Endothelial cell of umbilical vein (primary cell): ENCODE measurements around the gene VPS33B. TPM values are rescaled to one million over a fixed set of nuclear protein-coding genes. Genes with fewer than 3 reads are reported as not detected.

Source experiments
- BruUV-seq: library from RNA; stranded (reverse); fragments of 400-500 nt; replicated peaks from 2 replicates; lab custom pipeline; 2021; lab: Mats Ljungman, UMichigan
- CTCF ChIA-PET: fragments of 300-600, 350-600 bp; sonication (Branson Sonifier 250); formaldehyde crosslinking; loops from one replicate; lab custom pipeline; 2021; ENCODE audit warnings: antibody characterized with exemption, inconsistent platforms; lab: Charles Lee
- POLR2A ChIA-PET: fragments of 300-600, 350-600 bp; sonication (Branson Sonifier 250); formaldehyde crosslinking; loops from one replicate; lab custom pipeline; 2021; ENCODE audit warnings: antibody characterized with exemption, inconsistent platforms; lab: Charles Lee
- DNase-seq: peaks from one replicate; pipeline ENCODE4 v3.0.0-alpha.2; 2011; ENCODE audit warnings: low read depth, low spot score
- FAIRE-seq: peaks from 2 replicates; lab custom pipeline; 2011; peaks lifted over from hg19 to GRCh38; lab: Jason Lieb, UNC
- H2AFZ ChIP-seq: 2 replicates; pipeline ENCODE4 v1.6.0; 2012; ENCODE audit warnings: low read depth, low read length, control low read depth, inconsistent platforms
- H3K27ac ChIP-seq: 2 replicates; pipeline ENCODE4 v1.5.1; 2011; ENCODE audit warnings: low read depth, mild to moderate bottlenecking, control low read depth, low read length, moderate library complexity; ENCODE audit not compliant: insufficient read depth
- H3K27me3 ChIP-seq, 2 experiments: 2 replicates each; pipeline versions ENCODE4 v1.6.0 to v1.6.1; 2011; ENCODE audit warnings: low read length in 2 of 2, mixed read lengths in 1 of 2; ENCODE audit not compliant: control insufficient read depth in 2 of 2, insufficient read depth in 2 of 2
- H3K36me3 ChIP-seq, 2 experiments: 2 replicates in 1 of 2; 3 replicates in 1 of 2; pipeline ENCODE4 v1.5.1; 2011; ENCODE audit warnings: low read length in 2 of 2, mild to moderate bottlenecking in 1 of 2, moderate library complexity in 1 of 2; ENCODE audit not compliant: control insufficient read depth in 2 of 2, insufficient read depth in 2 of 2; ENCODE audit errors: extremely low read depth in 1 of 2
- H3K4me1 ChIP-seq: 3 replicates; pipeline ENCODE4 v1.5.1; 2011; ENCODE audit warnings: mild to moderate bottlenecking, low read length; ENCODE audit not compliant: control insufficient read depth, insufficient read depth; ENCODE audit errors: extremely low read depth
- H3K4me2 ChIP-seq: 2 replicates; pipeline ENCODE4 v1.6.1; 2011; ENCODE audit warnings: low read length, control low read depth, mixed read lengths; ENCODE audit not compliant: insufficient read depth
- H3K4me3 ChIP-seq, 3 experiments: fragments of 200-600 bp in 1 of 3; sonication (generic), shearing (Covaris generic) in 1 of 3; replicated peaks in 1 of 3; 2 replicates each; pipeline ENCODE4 v1.5.1; 2011 to 2016; ENCODE audit warnings: control low read depth in 3 of 3, low read length in 3 of 3, mild to moderate bottlenecking in 2 of 3, inconsistent platforms in 1 of 3, low read depth in 1 of 3, moderate library complexity in 1 of 3; ENCODE audit not compliant: insufficient read depth in 1 of 3
- H3K79me2 ChIP-seq: 2 replicates; pipeline ENCODE4 v1.6.0; 2012; ENCODE audit warnings: low read length, inconsistent platforms; ENCODE audit not compliant: control insufficient read depth, insufficient read depth
- H3K9ac ChIP-seq: replicated peaks from 2 replicates; pipeline ENCODE3; 2011; ENCODE audit warnings: low read length, control low read depth; ENCODE audit not compliant: insufficient read depth; ENCODE audit errors: extremely low read depth
- H3K9me1 ChIP-seq: replicated peaks from 3 replicates; pipeline ENCODE4 v1.6.0; 2011; ENCODE audit warnings: mild to moderate bottlenecking, low read length; ENCODE audit not compliant: control insufficient read depth, insufficient read depth; ENCODE audit errors: extremely low read depth
- H3K9me3 ChIP-seq: replicated peaks from 2 replicates; pipeline ENCODE4 v1.5.1; 2012; ENCODE audit warnings: low read length, inconsistent platforms; ENCODE audit not compliant: control insufficient read depth, insufficient read depth
- H4K20me1 ChIP-seq: replicated peaks from 2 replicates; pipeline ENCODE3; 2011; ENCODE audit warnings: mild to moderate bottlenecking, low read length; ENCODE audit not compliant: control insufficient read depth, insufficient read depth; ENCODE audit errors: extremely low read depth
- EZH2 ChIP-seq: IDR thresholded peaks from 2 replicates; pipeline ENCODE4 v1.6.1; 2012; ENCODE audit warnings: borderline replicate concordance, low read depth, mild to moderate bottlenecking, moderate library complexity, low read length, inconsistent platforms; ENCODE audit not compliant: severe bottlenecking
- FOS ChIP-seq: IDR thresholded peaks from 2 replicates; pipeline ENCODE4 v1.6.1; 2011; ENCODE audit warnings: mild to moderate bottlenecking, low read length, moderate library complexity, borderline replicate concordance; ENCODE audit not compliant: insufficient read depth
- GATA2 ChIP-seq: IDR thresholded peaks from 2 replicates; pipeline ENCODE4 v1.7.0; 2011; ENCODE audit warnings: low read depth, mild to moderate bottlenecking, moderate library complexity, mixed read lengths, low read length; ENCODE audit not compliant: insufficient read length, insufficient read depth
- JUN ChIP-seq: IDR thresholded peaks from 2 replicates; pipeline ENCODE4 v1.6.1; 2011; ENCODE audit warnings: borderline replicate concordance, low read depth; ENCODE audit not compliant: insufficient read length, insufficient read depth
- MYC ChIP-seq: IDR thresholded peaks from one replicate; pipeline ENCODE4 v1.6.1; 2011; ENCODE audit warnings: mild to moderate bottlenecking, low read depth, low read length
- POLR2A ChIP-seq: IDR thresholded peaks from 2 replicates; pipeline ENCODE4 v1.6.1; 2012; ENCODE audit warnings: low read depth, mild to moderate bottlenecking, control low read depth, low read length
- POLR2AphosphoS5 ChIP-seq: IDR thresholded peaks from 2 replicates; pipeline ENCODE4 v1.6.1; 2012; ENCODE audit warnings: low read depth, mild to moderate bottlenecking, control low read depth, low read length, moderate library complexity; ENCODE audit not compliant: insufficient read depth
- dilution Hi-C: fragments of 300-500 bp; cut with MboI; formaldehyde crosslinking; loops from one replicate; pipeline ENCODE4 v1.15.0; 2019; ENCODE audit warnings: low sequenced_read_pairs; ENCODE audit not compliant: extremely low pct_ligation_motif_present
- intact Hi-C: fragments of 100-400 bp; cut with micrococcal nuclease; formaldehyde crosslinking; loops from one replicate; pipeline ENCODE4 v1.10.0; 2022
- polyA plus RNA-seq, 4 experiments: library from polyadenylated mRNA; depleted of rRNA in 3 of 4; stranded (reverse) in 3 of 4; unstranded in 1 of 4; fragments of >200 nt; gene quantifications; 2 replicates each; pipeline versions ENCODE4 v1.2.1 to v1.2.3, GENCODE V29; 2011 to 2012; ENCODE audit warnings: missing spikeins in 1 of 4
- total RNA-seq: library from RNA; stranded (reverse); gene quantifications from 2 replicates; pipeline ENCODE4 v1.2.3, GENCODE V29; 2021
- TF ChIP-seq, protein P1 (sequence below): IDR thresholded peaks from 2 replicates; pipeline ENCODE4 v1.6.1; 2011; ENCODE audit not compliant: insufficient read depth, insufficient read length
- TF ChIP-seq, protein P2 (sequence below), 2 donors: IDR thresholded peaks; 1 replicate in 1 of 2; 2 replicates in 1 of 2; pipeline ENCODE4 v1.5.1; 2011; ENCODE audit warnings: low read length in 2 of 2, mild to moderate bottlenecking in 2 of 2, moderate library complexity in 2 of 2, control low read depth in 1 of 2, inconsistent platforms in 1 of 2, low read depth in 1 of 2; ENCODE audit not compliant: insufficient read depth in 1 of 2; ENCODE audit errors: extremely low read depth in 1 of 2

The VPS33B gene
- total and polyA plus RNA-seq, 2 donors (not counting 3 experiments of a cell fraction or from before 2014, with no cell fraction given) = 11.8 to 14.2 TPM

DNA sequence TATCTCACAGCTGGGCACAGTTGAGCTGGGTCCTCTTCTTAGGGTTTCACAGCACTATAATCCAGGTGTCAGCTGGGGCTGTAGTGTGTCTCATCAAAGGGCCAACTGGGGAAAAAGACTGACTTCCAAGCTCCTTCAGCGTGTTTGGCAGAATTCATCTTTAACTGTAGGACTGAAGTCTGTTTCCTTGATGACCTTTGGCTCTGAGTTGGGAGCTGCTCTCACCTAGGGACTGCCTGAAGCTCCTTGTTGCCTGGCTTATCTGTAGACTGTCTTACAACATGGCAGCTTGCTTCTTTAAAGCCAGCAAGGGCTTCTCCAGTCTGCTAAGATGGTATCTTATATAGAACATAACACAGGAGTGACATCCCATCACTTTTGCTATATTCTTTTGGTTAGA is 5.3 kb upstream of the VPS33B start:
- H3K4me1 ChIP-seq = peaks cover 3% of the 10 kb centered on the region
- H3K9ac ChIP-seq = no peak overlapping the region
- ChIA-PET CTCF (interaction anchor here (0.9 kb wide), 1 partner anchor 9 kb away, joined by 3 read pairs; no protein-coding TSS in a partner anchor), POLR2A (no interaction called here)
- peaks cover 0 to 2% of the 10 kb centered on the region in 2 experiments for H3K27me3 ChIP-seq
- H3K4me3 ChIP-seq = no peak overlapping the region
- H3K36me3 ChIP-seq = no peaks in the 10 kb centered on the region
- H3K4me2 ChIP-seq = no peak overlapping the region
- H3K9me1 ChIP-seq = no peaks in the 10 kb centered on the region
- dilution Hi-C loops (no loop called here), intact Hi-C loops (no loop called here)
- TF ChIP-seq JUN = no peak
- TF ChIP-seq GATA2 = no peak
- TF ChIP-seq, protein P1, sequence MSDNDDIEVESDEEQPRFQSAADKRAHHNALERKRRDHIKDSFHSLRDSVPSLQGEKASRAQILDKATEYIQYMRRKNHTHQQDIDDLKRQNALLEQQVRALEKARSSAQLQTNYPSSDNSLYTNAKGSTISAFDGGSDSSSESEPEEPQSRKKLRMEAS = no peak
- TF ChIP-seq, protein P2, sequence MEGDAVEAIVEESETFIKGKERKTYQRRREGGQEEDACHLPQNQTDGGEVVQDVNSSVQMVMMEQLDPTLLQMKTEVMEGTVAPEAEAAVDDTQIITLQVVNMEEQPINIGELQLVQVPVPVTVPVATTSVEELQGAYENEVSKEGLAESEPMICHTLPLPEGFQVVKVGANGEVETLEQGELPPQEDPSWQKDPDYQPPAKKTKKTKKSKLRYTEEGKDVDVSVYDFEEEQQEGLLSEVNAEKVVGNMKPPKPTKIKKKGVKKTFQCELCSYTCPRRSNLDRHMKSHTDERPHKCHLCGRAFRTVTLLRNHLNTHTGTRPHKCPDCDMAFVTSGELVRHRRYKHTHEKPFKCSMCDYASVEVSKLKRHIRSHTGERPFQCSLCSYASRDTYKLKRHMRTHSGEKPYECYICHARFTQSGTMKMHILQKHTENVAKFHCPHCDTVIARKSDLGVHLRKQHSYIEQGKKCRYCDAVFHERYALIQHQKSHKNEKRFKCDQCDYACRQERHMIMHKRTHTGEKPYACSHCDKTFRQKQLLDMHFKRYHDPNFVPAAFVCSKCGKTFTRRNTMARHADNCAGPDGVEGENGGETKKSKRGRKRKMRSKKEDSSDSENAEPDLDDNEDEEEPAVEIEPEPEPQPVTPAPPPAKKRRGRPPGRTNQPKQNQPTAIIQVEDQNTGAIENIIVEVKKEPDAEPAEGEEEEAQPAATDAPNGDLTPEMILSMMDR (IDR thresholded peaks at IDR 0.05; ENCODE audit: extremely low read depth in 1 of 2, insufficient read depth in 1 of 2, low read depth in 1 of 2, low read length in 2 of 2) = no peak
- TF ChIP-seq FOS = no peak
- TF ChIP-seq POLR2AphosphoS5 = no peak
- no peak for TF ChIP-seq POLR2A
- no peak for TF ChIP-seq EZH2
- no peak for TF ChIP-seq MYC
- H3K9me3 ChIP-seq = no peaks in the 10 kb centered on the region
- no peaks in the 10 kb centered on the region for H3K79me2 ChIP-seq
- no peak overlapping the region for H2AFZ ChIP-seq
- no peak overlapping the region for H3K27ac ChIP-seq
- H4K20me1 ChIP-seq = no peaks in the 10 kb centered on the region
- no TSS peak for BruUV-seq
- no peak for DNase-seq
- FAIRE-seq = no peak
